Thyroid gland (tissue), 4 donors: Measurements from ENCODE around the gene NUDT7. TPM values are rescaled to one million over a fixed set of nuclear protein-coding genes. Genes with fewer than 3 reads are reported as not detected.

ENCODE experiments used
- DNase-seq, 2 donors: peaks; one replicate each; pipeline ENCODE4 v3.0.0-alpha.2; 2019
- H3K27ac ChIP-seq, 3 donors: fragments of 200-600 bp; sonication (generic); 1 replicate in 2 of 3; 2 replicates in 1 of 3; pipeline ENCODE4 v1.5.1; 2016 to 2019; ENCODE audit warnings: mild to moderate bottlenecking in 1 of 3, moderate library complexity in 1 of 3
- H3K27me3 ChIP-seq: fragments of 200-600 bp; sonication (generic); one replicate; pipeline ENCODE4 v1.5.1; 2019
- H3K36me3 ChIP-seq, 2 donors: fragments of 200-600 bp; sonication (generic); one replicate each; pipeline ENCODE4 v1.5.1; 2016 to 2019
- H3K4me1 ChIP-seq, 2 donors: fragments of 200-600 bp; sonication (generic); one replicate each; pipeline ENCODE4 v1.5.1; 2017 to 2019
- H3K4me3 ChIP-seq, 3 donors: fragments of 200-600 bp; sonication (generic); replicated peaks in 1 of 3; 1 replicate in 2 of 3; 2 replicates in 1 of 3; pipeline ENCODE4 v1.5.1; 2016; ENCODE audit warnings: mild to moderate bottlenecking in 1 of 3
- H3K9me3 ChIP-seq: fragments of 200-600 bp; sonication (generic); one replicate; pipeline ENCODE4 v1.5.1; 2017
- CTCF ChIP-seq, 6 experiments: fragments of 200-600 bp in 3 of 6; fragments of 450-650 bp in 3 of 6; sonication (generic) in 3 of 6; IDR thresholded peaks; one replicate each; pipeline ENCODE4 v1.5.1; 2016 to 2019; ENCODE audit warnings: antibody characterized with exemption in 6 of 6, mild to moderate bottlenecking in 2 of 6, inconsistent platforms in 1 of 6, moderate library complexity in 1 of 6
- POLR2A ChIP-seq, 2 donors: fragments of 450-650 bp; IDR thresholded peaks; one replicate each; pipeline ENCODE4 v1.6.1; 2017; ENCODE audit warnings: antibody characterized with exemption in 2 of 2, mild to moderate bottlenecking in 2 of 2, moderate library complexity in 1 of 2
- whole genome bisulfite sequencing, 2 donors: methylation state at CpG; one replicate each; pipeline ENCODE4 v1.1.5; 2017; 5-methylcytosine and 5-hydroxymethylcytosine counted together
- intact Hi-C: fragments of 100-400 bp; cut with DNase I; formaldehyde crosslinking; loops from one replicate; pipeline ENCODE4 v1.15.1; 2023
- total RNA-seq, 4 donors: library from RNA; depleted of rRNA; stranded (reverse); fragments of >200 nt; gene quantifications; one replicate each; pipeline ENCODE4 v1.2.3, GENCODE V29; 2016

The NUDT7 gene
- total RNA-seq, 4 donors from 2014 or later, result 13.4 to 27.2 (median 19.4) TPM

- intact Hi-C loops, result no loop called here
- WGBS, 2 donors, result 85 to 94% methylated on average over 11 of the region's 11 CpGs
- no peak for DNase-seq
- TF ChIP-seq CTCF (IDR thresholded peaks at IDR 0.05) (no peak), POLR2A (IDR thresholded peaks at IDR 0.05) (no peak)
- Histone ChIP-seq H3K36me3 (no peaks in the 10 kb centered on the region), H3K9me3 (no peaks in the 10 kb centered on the region), H3K27me3 (no peaks in the 10 kb centered on the region), H3K4me3 (no peak overlapping the region), H3K4me1 (peaks cover 0 to 2% of the 10 kb centered on the region in 2 donors), H3K27ac (no peak overlapping the region)
These were observed 10.1 kb downstream of the NUDT7 start for GRCh38 chr16:77732241-77732946.

GRCh38 chr16:77736879-77737278 lies 14.6 kb downstream of the NUDT7 start:
- Histone ChIP-seq H3K9me3 (no peaks in the 10 kb centered on the region), H3K4me1 (peaks cover 8 to 13% of the 10 kb centered on the region in 2 donors), H3K36me3 (no peaks in the 10 kb centered on the region), H3K27ac (peak overlapping the region in 1 of 3 donors; percentile 17), H3K27me3 (no peaks in the 10 kb centered on the region), H3K4me3 (no peak overlapping the region)
- DNase-seq, result no peak
- 78 to 84% methylated on average over 1 of the region's 1 CpG for WGBS, 2 donors
- intact Hi-C loops, result no loop called here
- TF ChIP-seq CTCF (IDR thresholded peaks at IDR 0.05) (no peak), POLR2A (IDR thresholded peaks at IDR 0.05) (no peak)

GRCh38 chr16:77738706-77739558 lies 16.6 kb downstream of the NUDT7 start:
- intact Hi-C loops, result no loop called here
- 90 to 95% methylated on average over 10 of the region's 10 CpGs for WGBS, 2 donors
- Histone ChIP-seq H3K27ac (peak overlapping the region in 1 of 3 donors; percentile 62), H3K4me1 (peaks cover 8 to 13% of the 10 kb centered on the region in 2 donors), H3K9me3 (no peaks in the 10 kb centered on the region), H3K27me3 (no peaks in the 10 kb centered on the region), H3K36me3 (no peaks in the 10 kb centered on the region), H3K4me3 (no peak overlapping the region)
- no peak for DNase-seq
- TF ChIP-seq CTCF (IDR thresholded peaks at IDR 0.05) (no peak), POLR2A (IDR thresholded peaks at IDR 0.05) (no peak)

GRCh38 chr16:77739559-77739892 lies 17.2 kb downstream of the NUDT7 start:
- DNase-seq, result no peak
- Histone ChIP-seq H3K4me3 (no peak overlapping the region), H3K9me3 (no peaks in the 10 kb centered on the region), H3K4me1 (peaks cover 8 to 13% of the 10 kb centered on the region in 2 donors), H3K27me3 (no peaks in the 10 kb centered on the region), H3K27ac (no peak overlapping the region), H3K36me3 (no peaks in the 10 kb centered on the region)
- WGBS, 2 donors, result 78 to 86% methylated on average over 1 of the region's 1 CpG
- no peak for TF ChIP-seq POLR2A (IDR thresholded peaks at IDR 0.05)
- TF ChIP-seq CTCF (IDR thresholded peaks at IDR 0.05), result no peak
- intact Hi-C loops, result no loop called here

GRCh38 chr16:77744141-77744540 lies 21.8 kb downstream of the NUDT7 start:
- TF ChIP-seq POLR2A (IDR thresholded peaks at IDR 0.05) (no peak), CTCF (IDR thresholded peaks at IDR 0.05) (no peak)
- Histone ChIP-seq H3K36me3 (no peaks in the 10 kb centered on the region), H3K4me3 (no peak overlapping the region), H3K4me1 (no peaks in the 10 kb centered on the region), H3K27me3 (no peaks in the 10 kb centered on the region), H3K27ac (no peak overlapping the region), H3K9me3 (no peaks in the 10 kb centered on the region)
- no peak for DNase-seq
- WGBS, 2 donors, result 91% methylated on average over 4 of the region's 4 CpGs
- intact Hi-C loops, result no loop called here
